ENCODE results near the gene ARHGEF19.

GRCh38 chr1:16233431-16233830 is 21.0 kb upstream of the ARHGEF19 start:
- TF ChIP-seq, protein P1, sequence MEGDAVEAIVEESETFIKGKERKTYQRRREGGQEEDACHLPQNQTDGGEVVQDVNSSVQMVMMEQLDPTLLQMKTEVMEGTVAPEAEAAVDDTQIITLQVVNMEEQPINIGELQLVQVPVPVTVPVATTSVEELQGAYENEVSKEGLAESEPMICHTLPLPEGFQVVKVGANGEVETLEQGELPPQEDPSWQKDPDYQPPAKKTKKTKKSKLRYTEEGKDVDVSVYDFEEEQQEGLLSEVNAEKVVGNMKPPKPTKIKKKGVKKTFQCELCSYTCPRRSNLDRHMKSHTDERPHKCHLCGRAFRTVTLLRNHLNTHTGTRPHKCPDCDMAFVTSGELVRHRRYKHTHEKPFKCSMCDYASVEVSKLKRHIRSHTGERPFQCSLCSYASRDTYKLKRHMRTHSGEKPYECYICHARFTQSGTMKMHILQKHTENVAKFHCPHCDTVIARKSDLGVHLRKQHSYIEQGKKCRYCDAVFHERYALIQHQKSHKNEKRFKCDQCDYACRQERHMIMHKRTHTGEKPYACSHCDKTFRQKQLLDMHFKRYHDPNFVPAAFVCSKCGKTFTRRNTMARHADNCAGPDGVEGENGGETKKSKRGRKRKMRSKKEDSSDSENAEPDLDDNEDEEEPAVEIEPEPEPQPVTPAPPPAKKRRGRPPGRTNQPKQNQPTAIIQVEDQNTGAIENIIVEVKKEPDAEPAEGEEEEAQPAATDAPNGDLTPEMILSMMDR (IDR thresholded peaks at IDR 0.05): no peak
- no peak for TF ChIP-seq POLR2A (IDR thresholded peaks at IDR 0.05)

Measured in thyroid gland (tissue), 4 donors.